Esophagus muscularis mucosa (tissue), 4 donors: Measurements from ENCODE around the gene CHCHD3. TPM values are rescaled to one million over a fixed set of nuclear protein-coding genes. Genes with fewer than 3 reads are reported as not detected.

Experiments used
- DNase-seq: peaks from one replicate; pipeline ENCODE4 v3.0.0-alpha.2; 2017; ENCODE audit errors: extremely low spot score
- H3K27ac ChIP-seq, 4 donors: fragments of 200-600 bp; sonication (generic); replicated peaks in 1 of 4; 1 replicate in 3 of 4; 2 replicates in 1 of 4; pipeline ENCODE4 v1.5.1; 2016 to 2019; ENCODE audit warnings: mild to moderate bottlenecking in 1 of 4
- H3K27me3 ChIP-seq, 4 donors: fragments of 200-600 bp; sonication (generic); one replicate each; pipeline versions ENCODE4 v1.5.1 to v1.6.0; 2016 to 2019
- H3K36me3 ChIP-seq, 4 donors: fragments of 200-600 bp; sonication (generic); one replicate each; pipeline ENCODE4 v1.5.1; 2016 to 2019
- H3K4me1 ChIP-seq, 4 donors: fragments of 200-600 bp; sonication (generic); one replicate each; pipeline ENCODE4 v1.5.1; 2016 to 2019
- H3K4me3 ChIP-seq, 4 donors: fragments of 200-600 bp; sonication (generic); 1 replicate in 2 of 4; 2 replicates in 2 of 4; pipeline ENCODE4 v1.5.1; 2016 to 2019; ENCODE audit warnings: mild to moderate bottlenecking in 4 of 4, moderate library complexity in 1 of 4
- H3K9me3 ChIP-seq, 4 donors: fragments of 200-600 bp; sonication (generic); 1 replicate in 3 of 4; 2 replicates in 1 of 4; pipeline ENCODE4 v1.5.1; 2016 to 2019
- EP300 ChIP-seq: sonication (generic); formaldehyde crosslinking; IDR thresholded peaks from one replicate; pipeline ENCODE4 v1.6.1; 2017; ENCODE audit warnings: antibody characterized with exemption
- POLR2A ChIP-seq: fragments of 450-650 bp; IDR thresholded peaks from one replicate; pipeline ENCODE4 v1.6.1; 2017; ENCODE audit warnings: antibody characterized with exemption, moderate library complexity, mild to moderate bottlenecking, low read depth
- POLR2AphosphoS5 ChIP-seq, 2 donors: sonication (generic); formaldehyde crosslinking; IDR thresholded peaks; one replicate each; pipeline ENCODE4 v1.6.1; 2017; ENCODE audit warnings: antibody characterized with exemption in 2 of 2
- WGBS: methylation state at CpG from one replicate; pipeline ENCODE4 v1.1.5; 2018; 5-methylcytosine and 5-hydroxymethylcytosine counted together
- intact Hi-C: fragments of 100-400 bp; cut with DNase I; formaldehyde crosslinking; loops from one replicate; pipeline ENCODE4 v1.15.1; 2023
- total RNA-seq, 4 donors: library from RNA; depleted of rRNA; stranded (reverse); fragments of >200 nt; gene quantifications; one replicate each; pipeline versions ENCODE4 v1.1.0 to v1.2.1, GENCODE V29; 2016
- TF ChIP-seq, protein P1 (sequence below), 3 experiments: fragments of 200-600 bp in 2 of 3; fragments of 450-650 bp in 1 of 3; sonication (generic) in 2 of 3; IDR thresholded peaks; one replicate each; pipeline ENCODE4 v1.5.1; 2017 to 2019; ENCODE audit warnings: antibody characterized with exemption in 3 of 3, mild to moderate bottlenecking in 2 of 3, moderate library complexity in 1 of 3

The CHCHD3 gene
- 10 to 100 TPM; 58.6 to 74.3 (median 68.9) TPM for total RNA-seq

GRCh38 chr7:133081599-133082389 is at the start of gene CHCHD3:
Gene CHCHD3, minus strand, starts transcription at chr7:133082090. Its CDS starts 153 bp downstream, at chr7:133081937.
- Histone ChIP-seq H3K9me3 (no peaks in the 10 kb centered on the region), H3K27me3 (no peaks in the 10 kb centered on the region), H3K4me3 (peak within 1 kb of the TSS; percentile 81 to 96 (median 88)), H3K27ac (peak within 1 kb of the TSS; percentile 83 to 87 (median 84)), H3K4me1 (peaks cover 20 to 44% (median 34%) of the 10 kb centered on the region in 4 donors), H3K36me3 (no peaks in the 10 kb centered on the region)
- WGBS, result 2% methylated on average over 11 of the region's 58 CpGs
- intact Hi-C loops, result loop anchor here (5.0 kb wide), 1 partner anchor 171 kb away; the partner anchor contains the start of gene EXOC4
- peak; percentile 99 for DNase-seq
- TF ChIP-seq EP300, result no peak
- TF ChIP-seq, protein P1, sequence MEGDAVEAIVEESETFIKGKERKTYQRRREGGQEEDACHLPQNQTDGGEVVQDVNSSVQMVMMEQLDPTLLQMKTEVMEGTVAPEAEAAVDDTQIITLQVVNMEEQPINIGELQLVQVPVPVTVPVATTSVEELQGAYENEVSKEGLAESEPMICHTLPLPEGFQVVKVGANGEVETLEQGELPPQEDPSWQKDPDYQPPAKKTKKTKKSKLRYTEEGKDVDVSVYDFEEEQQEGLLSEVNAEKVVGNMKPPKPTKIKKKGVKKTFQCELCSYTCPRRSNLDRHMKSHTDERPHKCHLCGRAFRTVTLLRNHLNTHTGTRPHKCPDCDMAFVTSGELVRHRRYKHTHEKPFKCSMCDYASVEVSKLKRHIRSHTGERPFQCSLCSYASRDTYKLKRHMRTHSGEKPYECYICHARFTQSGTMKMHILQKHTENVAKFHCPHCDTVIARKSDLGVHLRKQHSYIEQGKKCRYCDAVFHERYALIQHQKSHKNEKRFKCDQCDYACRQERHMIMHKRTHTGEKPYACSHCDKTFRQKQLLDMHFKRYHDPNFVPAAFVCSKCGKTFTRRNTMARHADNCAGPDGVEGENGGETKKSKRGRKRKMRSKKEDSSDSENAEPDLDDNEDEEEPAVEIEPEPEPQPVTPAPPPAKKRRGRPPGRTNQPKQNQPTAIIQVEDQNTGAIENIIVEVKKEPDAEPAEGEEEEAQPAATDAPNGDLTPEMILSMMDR (IDR thresholded peaks at IDR 0.05), result peak in 1 of 3 experiments; percentile 10
- peak; percentile 46 for TF ChIP-seq POLR2A
- TF ChIP-seq POLR2AphosphoS5 (IDR thresholded peaks at IDR 0.05), result peak; percentile 86 to 88

- WGBS, result 93% methylated on average over 8 of the region's 8 CpGs
- Histone ChIP-seq H3K27me3 (no peaks in the 10 kb centered on the region), H3K27ac (no peak overlapping the region), H3K4me3 (no peak overlapping the region), H3K4me1 (no peaks in the 10 kb centered on the region), H3K9me3 (no peaks in the 10 kb centered on the region), H3K36me3 (no peaks in the 10 kb centered on the region)
- intact Hi-C loops, result no loop called here
- no peak for TF ChIP-seq EP300
- TF ChIP-seq POLR2AphosphoS5 (IDR thresholded peaks at IDR 0.05), result no peak
- TF ChIP-seq, protein P1 (IDR thresholded peaks at IDR 0.05), result no peak
- TF ChIP-seq POLR2A, result no peak
- DNase-seq, result no peak
These were observed 48.3 kb upstream of the CHCHD3 start for GRCh38 chr7:133130166-133130565.

GRCh38 chr7:133126422-133126821 is 44.5 kb upstream of the CHCHD3 start:
- no peak overlapping the region for H3K4me3 ChIP-seq
- no peaks in the 10 kb centered on the region for H3K36me3 ChIP-seq
- H3K27ac ChIP-seq, result no peak overlapping the region
- TF ChIP-seq POLR2AphosphoS5 (IDR thresholded peaks at IDR 0.05) (no peak), EP300 (no peak), POLR2A (no peak)
- TF ChIP-seq, protein P1 (IDR thresholded peaks at IDR 0.05), result no peak
- intact Hi-C loops, result no loop called here
- DNase-seq, result no peak
- no peaks in the 10 kb centered on the region for H3K9me3 ChIP-seq
- H3K27me3 ChIP-seq, result no peaks in the 10 kb centered on the region
- 69% methylated on average over 2 of the region's 2 CpGs for WGBS
- no peaks in the 10 kb centered on the region for H3K4me1 ChIP-seq

- TF ChIP-seq EP300 (no peak), POLR2A (no peak), POLR2AphosphoS5 (IDR thresholded peaks at IDR 0.05) (no peak)
- TF ChIP-seq, protein P1 (IDR thresholded peaks at IDR 0.05), result no peak
- intact Hi-C loops, result no loop called here
- no CpG with 5 or more reads among the region's 1 CpG for WGBS
- Histone ChIP-seq H3K27ac (no peak overlapping the region), H3K4me1 (no peaks in the 10 kb centered on the region), H3K9me3 (no peaks in the 10 kb centered on the region), H3K4me3 (no peak overlapping the region), H3K27me3 (no peaks in the 10 kb centered on the region), H3K36me3 (no peaks in the 10 kb centered on the region)
- no peak for DNase-seq
These were observed 43.1 kb upstream of the CHCHD3 start for GRCh38 chr7:133124974-133125373.
